Immature natural killer cell (primary cell): ENCODE data around the gene WDR35. TPM values are rescaled to one million over a fixed set of nuclear protein-coding genes. Genes with fewer than 3 reads are reported as not detected.
A peak's percentile ranks its signal among the peaks of the same experiment; 100 is the strongest.
"Not testable (repeated sequence)": the region's sequence is repeated elsewhere in the genome, so short reads cannot be mapped to it uniquely, and the experiment has no call there.

ENCODE experiments used
- DNase-seq, 3 donors: peaks; one replicate each; pipeline ENCODE4 v3.0.0; 2022; ENCODE audit warnings: mixed read lengths in 1 of 3
- H3K27ac Mint-ChIP-seq, 6 donors: one replicate each; pipeline ENCODE4 v1.8.0; 2020; ENCODE audit warnings: mixed read lengths in 6 of 6, mild to moderate bottlenecking in 5 of 6, inconsistent platforms in 4 of 6, moderate library complexity in 3 of 6
- H3K27me3 Mint-ChIP-seq, 3 donors: one replicate each; pipeline ENCODE4 v1.8.0; 2020 to 2021; ENCODE audit warnings: low read depth in 3 of 3, mild to moderate bottlenecking in 3 of 3, mixed read lengths in 3 of 3, moderate library complexity in 3 of 3, inconsistent platforms in 1 of 3
- H3K36me3 Mint-ChIP-seq, 3 donors: one replicate each; pipeline ENCODE4 v1.8.0; 2020; ENCODE audit warnings: mixed read lengths in 3 of 3, inconsistent platforms in 2 of 3, mild to moderate bottlenecking in 2 of 3
- H3K4me1 Mint-ChIP-seq, 2 donors: one replicate each; pipeline ENCODE4 v1.8.0; 2020; ENCODE audit warnings: inconsistent platforms in 2 of 2, mild to moderate bottlenecking in 2 of 2, mixed read lengths in 2 of 2, moderate library complexity in 1 of 2
- H3K4me3 Mint-ChIP-seq, 5 donors: one replicate each; pipeline ENCODE4 v1.8.0; 2020; ENCODE audit warnings: mild to moderate bottlenecking in 5 of 5, mixed read lengths in 5 of 5, inconsistent platforms in 3 of 5, moderate library complexity in 3 of 5
- H3K9me3 Mint-ChIP-seq, 6 donors: one replicate each; pipeline ENCODE4 v1.8.0; 2020; ENCODE audit warnings: mild to moderate bottlenecking in 6 of 6, mixed read lengths in 6 of 6, inconsistent platforms in 4 of 6, moderate library complexity in 3 of 6
- polyA plus RNA-seq, 3 donors: library from polyadenylated mRNA; unstranded; fragments of 300-500 nt; fragmentation: Illumina TruSeq; gene quantifications; one replicate each; pipeline ENCODE4 v1.2.3, GENCODE V29; 2021

WDR35 gene
- polyA plus RNA-seq, 3 donors from 2014 or later = 2.3 to 2.7 (median 2.4) TPM

DNA sequence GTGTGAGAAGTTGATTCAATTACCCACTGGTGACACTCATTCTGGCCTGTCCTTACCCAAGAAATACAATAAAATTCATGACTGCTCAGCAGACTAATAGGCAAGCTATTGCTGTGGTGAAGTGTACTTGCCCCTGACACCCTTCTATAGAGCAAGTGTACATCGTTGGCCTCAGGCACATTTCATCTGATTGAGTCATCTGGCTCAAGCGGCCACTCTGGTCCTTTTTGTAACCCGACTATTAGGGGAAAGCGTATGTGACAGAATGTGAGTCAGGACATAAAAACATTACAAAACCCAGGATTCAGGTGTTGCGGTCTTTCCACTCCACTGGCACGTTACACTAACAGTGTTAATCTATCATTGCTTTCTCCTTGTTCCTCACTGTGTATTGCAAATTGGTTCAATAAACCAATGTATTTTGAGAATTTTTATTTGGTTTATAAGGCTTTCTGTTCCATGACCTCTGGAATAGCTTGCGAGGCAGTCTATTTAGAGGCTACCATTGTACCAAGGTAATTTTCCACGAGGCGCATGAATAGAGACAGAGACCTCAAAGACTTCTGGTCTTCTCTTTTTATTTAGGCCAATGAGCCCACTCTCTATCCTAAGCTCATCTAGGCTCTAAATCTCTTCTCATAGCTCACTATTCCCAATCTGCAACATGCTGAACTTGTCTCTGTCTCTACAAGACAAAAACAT lies 77.9 kb downstream of the WDR35 start:
- H3K4me1 Mint-ChIP-seq = no peaks in the 10 kb centered on the region
- no peak for DNase-seq
- peaks cover 3 to 21% (median 9%) of the 10 kb centered on the region in 3 donors for H3K36me3 Mint-ChIP-seq
- no peaks in the 10 kb centered on the region for H3K9me3 Mint-ChIP-seq
- H3K27ac Mint-ChIP-seq = no peak overlapping the region
- H3K27me3 Mint-ChIP-seq = peaks cover 0 to 1% (median 0%) of the 10 kb centered on the region in 3 donors
- H3K4me3 Mint-ChIP-seq = no peak overlapping the region

DNA sequence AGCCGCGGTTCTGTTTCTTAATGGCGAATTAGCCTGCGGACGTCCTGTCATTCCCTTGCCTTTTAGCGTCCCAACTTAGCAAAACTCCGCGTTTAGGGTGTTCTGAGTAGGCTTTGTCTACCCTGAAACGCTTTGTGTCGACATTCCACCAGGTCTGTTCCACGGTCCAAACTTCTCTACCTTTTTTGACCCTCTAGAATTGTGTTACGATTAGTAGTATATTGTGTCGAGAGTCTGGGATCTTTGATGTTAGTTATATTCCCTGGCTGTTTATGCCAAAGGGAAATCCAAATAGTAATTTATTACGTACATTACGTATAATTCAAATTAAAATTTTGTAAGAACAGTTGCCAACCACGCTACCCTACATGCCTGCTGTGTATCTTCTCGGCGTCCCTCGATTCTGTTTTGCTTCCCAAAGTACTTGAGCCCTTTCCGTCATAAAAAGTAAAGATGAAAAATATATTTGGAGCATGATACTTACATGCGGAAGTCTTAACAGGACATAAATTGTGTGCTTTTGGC lies 87.6 kb downstream of the WDR35 start:
- Mint-ChIP-seq H3K27ac (peak overlapping the region; percentile 95 to 100 (median 98)), H3K4me3 (peak overlapping the region; percentile 93 to 99 (median 97)), H3K27me3 (peaks cover 7 to 21% (median 18%) of the 10 kb centered on the region in 3 donors), H3K36me3 (no peaks in the 10 kb centered on the region), H3K4me1 (peaks cover 38 to 40% of the 10 kb centered on the region in 2 donors), H3K9me3 (no peaks in the 10 kb centered on the region)
- no peak for DNase-seq

DNA sequence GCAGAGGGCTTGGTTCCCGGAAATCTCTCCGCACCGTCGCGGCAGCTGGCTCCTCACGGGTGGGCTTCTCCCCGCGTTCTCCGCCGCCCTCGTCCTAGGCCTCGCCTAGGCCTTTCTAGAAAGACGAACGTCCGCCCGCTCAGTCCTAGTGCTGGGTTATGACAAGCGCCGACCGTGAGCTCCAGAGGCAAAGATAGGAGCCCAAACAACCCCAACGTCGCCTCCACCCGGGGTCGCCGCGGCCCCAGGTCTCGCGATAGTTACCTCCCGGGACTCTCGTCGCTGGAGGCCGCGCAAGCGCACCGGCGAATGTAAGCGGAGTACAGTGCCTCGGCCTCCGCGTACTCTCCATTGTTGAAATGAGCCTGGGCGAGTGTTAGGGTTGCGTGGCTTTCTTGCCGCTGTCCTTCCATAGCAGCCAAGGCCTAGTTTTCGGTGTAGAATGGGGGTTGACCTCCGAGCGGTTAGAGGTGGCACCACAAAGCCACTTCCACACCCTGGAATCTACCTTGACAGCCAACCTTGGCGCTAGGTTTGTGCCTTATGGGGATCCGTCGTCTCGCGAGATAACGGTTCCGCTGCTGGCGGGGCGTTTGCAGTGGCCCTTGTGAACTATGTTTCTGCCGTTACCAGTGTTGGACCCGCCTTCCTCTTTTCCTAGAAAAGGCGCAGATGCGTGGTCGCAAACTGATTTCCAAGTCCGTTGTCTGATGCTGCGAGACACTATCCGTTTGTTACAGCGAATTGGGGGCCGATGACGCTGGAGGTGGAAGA lies 88.3 kb downstream of the WDR35 start, which contains the start of gene TTC32:
Gene TTC32 (minus strand): TSS at position 542 of the 774 bp plus-strand sequence. CDS start 129 bp downstream, at position 413.
- H3K9me3 Mint-ChIP-seq = no peaks in the 10 kb centered on the region
- H3K4me3 Mint-ChIP-seq = peak within 1 kb of the TSS; percentile 93 to 99 (median 97)
- no peaks in the 10 kb centered on the region for H3K36me3 Mint-ChIP-seq
- peaks cover 38 to 42% of the 10 kb centered on the region in 2 donors for H3K4me1 Mint-ChIP-seq
- peak; percentile 95 to 96 (median 96) for DNase-seq
- peaks cover 7 to 21% (median 18%) of the 10 kb centered on the region in 3 donors for H3K27me3 Mint-ChIP-seq
- H3K27ac Mint-ChIP-seq = peak within 1 kb of the TSS; percentile 95 to 100 (median 98)

DNA sequence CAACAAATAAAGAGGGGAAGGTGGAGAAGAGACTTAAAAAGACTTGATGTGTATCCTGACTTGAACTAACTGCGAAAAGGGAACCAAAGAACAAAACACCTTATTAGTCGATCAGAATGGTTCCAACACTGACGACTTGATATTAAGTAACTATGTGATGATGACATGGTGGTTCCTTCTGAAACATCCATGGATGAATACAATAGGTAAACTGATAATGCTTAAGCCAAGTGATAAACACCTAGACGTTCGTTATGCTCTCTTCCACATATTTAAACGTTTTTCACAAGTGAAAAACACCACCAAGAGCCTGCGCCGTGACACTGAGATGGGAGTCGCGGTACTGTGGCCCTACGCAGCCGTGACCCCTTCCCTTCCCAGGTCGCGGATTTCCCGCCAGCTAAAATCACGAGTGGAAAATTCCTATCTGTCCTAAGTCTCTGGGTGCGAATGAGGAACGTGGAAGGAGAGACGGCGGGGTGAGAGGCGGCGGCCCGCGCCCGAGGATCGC lies 88.9 kb downstream of the WDR35 start:
- DNase-seq = no peak
- H3K27me3 Mint-ChIP-seq = peaks cover 7 to 21% (median 18%) of the 10 kb centered on the region in 3 donors
- peak overlapping the region; percentile 93 to 99 (median 97) for H3K4me3 Mint-ChIP-seq
- no peaks in the 10 kb centered on the region for H3K9me3 Mint-ChIP-seq
- H3K36me3 Mint-ChIP-seq = no peaks in the 10 kb centered on the region
- peak overlapping the region; percentile 95 to 100 (median 98) for H3K27ac Mint-ChIP-seq
- H3K4me1 Mint-ChIP-seq = peaks cover 40 to 45% of the 10 kb centered on the region in 2 donors

DNA sequence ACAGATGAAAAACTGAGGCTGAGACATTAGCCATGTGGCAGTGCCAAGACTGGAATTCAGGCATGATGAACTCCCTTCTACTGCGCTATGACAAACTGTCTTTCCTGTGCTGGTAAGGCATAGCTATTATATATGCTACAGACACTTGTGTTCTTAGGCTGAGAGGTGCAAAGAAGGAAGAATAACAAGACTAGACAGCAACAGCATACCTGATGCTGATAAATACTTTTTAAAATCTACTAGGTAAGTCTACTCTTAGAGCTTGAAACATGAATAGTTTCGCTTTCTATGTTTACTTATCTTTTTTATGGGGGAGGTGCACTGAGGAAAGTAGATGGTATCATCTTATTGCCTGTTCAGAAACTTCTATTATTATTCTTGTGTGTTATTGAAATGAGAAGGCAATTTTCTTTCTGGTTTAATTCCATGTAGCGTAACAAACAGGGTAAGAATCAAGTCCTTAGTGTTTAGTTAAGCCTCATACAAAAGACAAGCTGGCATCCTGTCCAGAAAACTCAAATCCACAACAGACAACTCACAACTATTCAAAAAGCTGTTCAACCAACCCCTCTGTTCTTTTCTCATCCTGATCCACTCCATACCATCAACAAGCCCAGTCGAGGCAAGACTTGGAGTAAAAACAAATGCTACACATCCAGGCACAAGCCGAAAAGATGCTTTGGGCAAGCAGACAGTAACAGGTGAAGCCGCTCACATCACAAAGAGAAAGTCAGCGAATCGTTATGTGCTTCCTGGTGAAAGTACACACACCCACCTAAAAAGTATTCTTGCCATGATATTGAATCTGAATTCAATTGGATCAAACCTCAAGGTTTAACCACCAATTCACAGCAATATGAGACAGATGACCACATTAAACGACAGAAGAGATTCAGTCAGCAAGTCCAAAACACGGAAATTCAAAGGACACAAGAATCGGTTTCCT lies 89.6 kb downstream of the WDR35 start:
- Mint-ChIP-seq H3K4me3 (peak overlapping the region; percentile 93 to 99 (median 97)), H3K9me3 (no peaks in the 10 kb centered on the region), H3K4me1 (peaks cover 44 to 52% of the 10 kb centered on the region in 2 donors)

DNA sequence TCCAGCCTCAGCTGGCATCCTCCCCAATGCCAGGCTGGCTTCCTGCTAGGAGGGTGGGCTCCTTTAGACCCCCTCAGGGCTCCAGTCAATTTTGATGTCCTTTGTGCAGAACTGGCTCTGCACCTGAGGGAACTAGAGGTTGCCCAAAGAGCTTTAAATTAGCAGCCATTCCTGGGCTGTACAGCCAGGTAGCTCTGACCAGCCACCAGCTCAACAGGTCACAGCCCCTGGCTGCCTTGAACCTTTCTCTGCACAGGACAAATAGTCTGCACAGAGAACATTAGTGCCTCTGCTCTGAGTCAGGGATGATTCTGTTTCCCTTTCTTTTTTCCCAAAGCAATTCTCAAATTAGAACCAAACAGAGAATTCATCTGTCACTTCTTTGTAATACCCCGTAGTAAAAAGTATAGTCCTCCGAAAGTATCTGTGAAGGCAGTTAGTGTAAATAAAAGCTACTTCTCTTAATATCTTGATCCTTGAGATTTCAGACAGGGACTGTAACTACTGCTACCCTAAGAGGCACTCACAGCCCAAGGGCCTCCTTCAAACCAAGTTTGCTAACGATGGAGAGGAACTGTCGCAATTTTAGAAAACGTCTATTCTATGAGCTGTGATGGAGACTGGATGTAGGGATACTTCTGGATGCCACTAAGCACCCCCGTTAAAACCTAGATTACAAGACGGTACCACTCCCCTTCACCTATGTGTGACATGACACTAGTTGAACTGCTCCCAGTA lies 91.1 kb downstream of the WDR35 start:
- Mint-ChIP-seq H3K27me3 (peaks cover 7 to 18% (median 18%) of the 10 kb centered on the region in 3 donors), H3K4me3 (peak overlapping the region in 1 of 5 donors; percentile 21), H3K4me1 (peaks cover 46 to 63% of the 10 kb centered on the region in 2 donors), H3K27ac (peak overlapping the region in 4 of 6 donors; percentile 12 to 71 (median 32)), H3K9me3 (no peaks in the 10 kb centered on the region), H3K36me3 (peaks cover 0 to 4% (median 0%) of the 10 kb centered on the region in 3 donors)
- DNase-seq = no peak

More for the DNA sequence above, 89.6 kb downstream of the WDR35 start:
- Mint-ChIP-seq H3K27ac (peak overlapping the region; percentile 95 to 100 (median 98)), H3K27me3 (peaks cover 7 to 21% (median 18%) of the 10 kb centered on the region in 3 donors), H3K36me3 (no peaks in the 10 kb centered on the region)
- peak; percentile 17 to 31 (median 30) for DNase-seq

DNA sequence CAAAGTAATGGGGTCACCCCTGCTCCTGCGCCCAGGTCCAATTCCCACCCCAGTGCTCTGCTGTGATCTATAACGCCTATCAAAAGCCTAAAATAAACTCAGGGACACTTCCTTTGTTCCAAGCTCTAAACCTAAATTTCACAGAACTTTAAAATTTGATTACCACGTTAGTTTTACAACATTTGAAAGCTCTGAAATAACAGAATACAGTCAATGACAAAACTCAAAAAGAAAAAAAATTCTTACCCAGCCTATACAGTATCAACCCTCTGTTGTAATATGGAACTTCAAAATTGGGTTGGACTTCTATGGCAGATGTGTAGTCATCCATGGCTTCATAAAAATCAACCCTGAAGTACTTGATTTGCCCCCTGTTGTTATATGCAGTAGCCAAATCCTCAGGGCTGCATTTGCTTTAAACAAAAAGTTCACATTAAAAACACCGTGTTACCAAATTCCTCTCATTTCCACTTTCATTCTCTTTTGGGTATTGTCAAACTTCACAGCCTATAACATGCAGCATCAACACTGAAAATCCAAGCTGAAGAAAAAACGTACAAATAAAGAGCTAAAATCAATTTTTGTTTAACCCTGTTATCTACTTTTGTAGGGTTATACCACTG lies 92.2 kb downstream of the WDR35 start:
- DNase-seq = no peak
- Mint-ChIP-seq H3K27me3 (peaks cover 7 to 18% (median 18%) of the 10 kb centered on the region in 3 donors), H3K4me1 (peaks cover 46 to 68% of the 10 kb centered on the region in 2 donors), H3K27ac (peak overlapping the region in 2 of 6 donors; percentile 44 to 71), H3K4me3 (peak overlapping the region in 1 of 5 donors; percentile 0), H3K36me3 (peaks cover 0 to 4% (median 0%) of the 10 kb centered on the region in 3 donors), H3K9me3 (no peaks in the 10 kb centered on the region)

DNA sequence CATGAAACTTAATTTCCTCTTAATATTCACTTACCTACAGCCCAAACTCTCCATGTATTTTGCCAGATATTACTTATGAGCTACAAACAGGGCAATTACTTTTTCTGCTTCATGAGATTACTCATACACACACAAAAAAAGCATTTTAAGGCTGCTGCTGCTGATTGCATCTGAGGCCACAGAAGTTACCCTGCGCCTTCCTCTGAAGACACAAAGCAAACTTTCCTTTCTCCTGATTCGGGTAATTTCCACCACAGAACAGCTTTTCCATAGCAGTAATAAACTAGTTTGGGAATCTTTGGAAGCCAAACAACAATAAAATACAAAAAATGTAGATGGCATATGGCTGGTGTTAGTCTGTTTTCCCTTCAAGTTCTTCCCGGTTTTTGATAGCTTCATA lies 94.4 kb downstream of the WDR35 start:
- Mint-ChIP-seq H3K27me3 (peaks cover 0 to 2% (median 0%) of the 10 kb centered on the region in 3 donors), H3K4me3 (no peak overlapping the region), H3K27ac (no peak overlapping the region), H3K9me3 (no peaks in the 10 kb centered on the region), H3K36me3 (peaks cover 0 to 4% (median 0%) of the 10 kb centered on the region in 3 donors), H3K4me1 (peaks cover 37 to 62% of the 10 kb centered on the region in 2 donors)
- no peak for DNase-seq

DNA sequence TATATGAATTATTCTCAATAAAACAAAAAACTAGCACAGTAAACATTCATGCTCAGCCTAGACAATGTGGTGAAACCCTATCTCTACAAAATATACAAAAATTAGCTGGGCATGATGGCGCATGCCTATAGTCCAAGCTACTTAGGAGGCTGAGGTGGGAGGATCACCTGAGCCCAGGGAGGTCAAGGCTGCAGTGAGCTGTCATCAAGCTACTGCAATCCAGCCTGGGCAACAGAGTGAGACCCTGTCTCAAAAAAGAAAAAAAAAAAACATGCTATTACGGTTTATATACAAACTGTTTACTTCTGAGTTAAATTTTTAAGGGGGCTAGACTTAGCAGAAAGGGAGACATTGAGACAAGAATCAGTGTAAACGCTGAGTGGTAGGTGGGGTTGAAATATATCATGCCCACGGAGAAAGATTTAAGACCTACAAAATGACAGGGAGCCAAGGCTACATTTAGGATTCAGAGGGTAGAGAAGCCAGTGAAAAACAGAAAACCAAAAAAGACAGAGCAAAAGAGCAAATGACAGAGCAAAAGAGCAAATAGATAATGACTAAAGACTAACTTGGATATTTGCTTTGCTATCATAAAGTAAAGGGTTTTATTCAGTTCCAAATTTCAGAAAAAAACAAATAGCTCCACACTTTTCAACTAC lies 95.6 kb downstream of the WDR35 start:
- H3K36me3 Mint-ChIP-seq = peaks cover 0 to 4% (median 0%) of the 10 kb centered on the region in 3 donors
- H3K4me3 Mint-ChIP-seq = no peak overlapping the region
- H3K9me3 Mint-ChIP-seq = no peaks in the 10 kb centered on the region
- H3K4me1 Mint-ChIP-seq = peaks cover 28 to 52% of the 10 kb centered on the region in 2 donors
- H3K27me3 Mint-ChIP-seq = no peaks in the 10 kb centered on the region
- peak overlapping the region in 1 of 6 donors; percentile 2 for H3K27ac Mint-ChIP-seq
- DNase-seq = no peak

DNA sequence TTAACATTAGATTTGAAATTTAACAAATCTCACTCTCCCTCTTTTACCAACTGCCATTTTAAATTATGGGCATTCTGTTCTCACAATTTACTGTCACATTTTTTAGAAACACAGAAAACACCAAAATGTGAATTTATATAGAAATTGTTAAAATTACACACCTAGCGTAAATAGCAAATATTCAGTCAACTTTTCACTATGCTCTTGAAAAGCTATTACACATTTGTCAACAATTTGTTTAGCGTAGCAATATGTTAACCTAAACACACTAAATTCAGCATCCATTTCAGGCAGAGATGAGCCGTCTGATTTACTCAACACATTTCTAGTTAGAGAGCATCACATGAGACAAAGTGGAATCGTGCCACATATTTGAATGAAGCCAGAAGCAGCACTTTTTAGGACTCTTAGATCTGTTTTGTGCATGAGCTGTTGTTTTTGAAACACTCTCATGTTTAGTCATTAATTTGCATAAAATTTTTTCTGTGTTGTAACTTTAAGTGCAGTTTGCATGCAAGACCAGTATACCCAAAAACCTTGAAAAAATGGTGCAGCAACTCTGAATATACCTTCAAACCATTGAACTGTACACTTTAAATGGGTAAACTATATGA lies 96.3 kb downstream of the WDR35 start:
- Mint-ChIP-seq H3K4me1 (peaks cover 23 to 47% of the 10 kb centered on the region in 2 donors), H3K27me3 (peaks cover 0 to 2% (median 0%) of the 10 kb centered on the region in 3 donors), H3K36me3 (peaks cover 0 to 4% (median 0%) of the 10 kb centered on the region in 3 donors), H3K9me3 (no peaks in the 10 kb centered on the region), H3K4me3 (no peak overlapping the region), H3K27ac (no peak overlapping the region)
- DNase-seq = no peak

DNA sequence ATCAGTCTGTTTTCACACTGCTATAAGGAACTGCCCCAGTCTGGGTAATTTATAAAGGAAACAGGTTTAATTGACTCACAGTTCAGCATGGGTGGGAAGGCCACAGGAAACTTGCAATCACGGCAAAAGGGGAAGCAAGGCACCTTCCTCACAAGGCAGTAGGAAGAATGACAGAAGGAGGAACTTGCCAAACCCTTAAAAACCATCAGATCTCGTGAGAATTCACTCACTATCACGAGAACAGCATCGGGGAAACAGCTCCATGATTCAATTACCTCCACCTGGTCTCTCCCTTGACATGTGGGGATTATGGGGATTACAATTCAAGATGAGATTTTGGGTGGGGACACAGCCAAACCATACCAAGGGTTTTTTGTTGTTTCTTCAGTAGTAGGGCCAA lies 97.9 kb downstream of the WDR35 start:
- Mint-ChIP-seq H3K27ac (peak overlapping the region in 1 of 6 donors; percentile 64), H3K4me1 (peaks cover 11 to 34% of the 10 kb centered on the region in 2 donors)
- H3K27me3 Mint-ChIP-seq, DNase-seq, H3K9me3 Mint-ChIP-seq, H3K36me3 Mint-ChIP-seq, H3K4me3 Mint-ChIP-seq: not testable (repeated sequence)
